GM10248 (cell line): ENCODE data around the gene FAM107B.

Experiments
- CTCF ChIA-PET: fragments of 300-600 bp; sonication (Branson Sonifier 250); formaldehyde crosslinking; extraction: SDS; loops from one replicate; lab custom pipeline; 2021; ENCODE audit warnings: antibody characterized with exemption; lab: Yijun Ruan, JAX
- POLR2A ChIA-PET: fragments of 350-650 bp; sonication (Branson Sonifier 250); formaldehyde crosslinking; extraction: SDS; loops from one replicate; lab custom pipeline; 2020; ENCODE audit warnings: antibody characterized with exemption; lab: Yijun Ruan, JAX
- DNase-seq: peaks from one replicate; pipeline ENCODE4 v3.0.0; 2012; ENCODE audit errors: extremely low spot score
- TF ChIP-seq, protein P1 (sequence below): IDR thresholded peaks from 2 replicates; pipeline ENCODE4 v1.5.1; 2012; ENCODE audit warnings: mild to moderate bottlenecking, low read depth; ENCODE audit errors: extremely low read depth, missing control alignments, control extremely low read depth

The FAM107B gene

DNA sequence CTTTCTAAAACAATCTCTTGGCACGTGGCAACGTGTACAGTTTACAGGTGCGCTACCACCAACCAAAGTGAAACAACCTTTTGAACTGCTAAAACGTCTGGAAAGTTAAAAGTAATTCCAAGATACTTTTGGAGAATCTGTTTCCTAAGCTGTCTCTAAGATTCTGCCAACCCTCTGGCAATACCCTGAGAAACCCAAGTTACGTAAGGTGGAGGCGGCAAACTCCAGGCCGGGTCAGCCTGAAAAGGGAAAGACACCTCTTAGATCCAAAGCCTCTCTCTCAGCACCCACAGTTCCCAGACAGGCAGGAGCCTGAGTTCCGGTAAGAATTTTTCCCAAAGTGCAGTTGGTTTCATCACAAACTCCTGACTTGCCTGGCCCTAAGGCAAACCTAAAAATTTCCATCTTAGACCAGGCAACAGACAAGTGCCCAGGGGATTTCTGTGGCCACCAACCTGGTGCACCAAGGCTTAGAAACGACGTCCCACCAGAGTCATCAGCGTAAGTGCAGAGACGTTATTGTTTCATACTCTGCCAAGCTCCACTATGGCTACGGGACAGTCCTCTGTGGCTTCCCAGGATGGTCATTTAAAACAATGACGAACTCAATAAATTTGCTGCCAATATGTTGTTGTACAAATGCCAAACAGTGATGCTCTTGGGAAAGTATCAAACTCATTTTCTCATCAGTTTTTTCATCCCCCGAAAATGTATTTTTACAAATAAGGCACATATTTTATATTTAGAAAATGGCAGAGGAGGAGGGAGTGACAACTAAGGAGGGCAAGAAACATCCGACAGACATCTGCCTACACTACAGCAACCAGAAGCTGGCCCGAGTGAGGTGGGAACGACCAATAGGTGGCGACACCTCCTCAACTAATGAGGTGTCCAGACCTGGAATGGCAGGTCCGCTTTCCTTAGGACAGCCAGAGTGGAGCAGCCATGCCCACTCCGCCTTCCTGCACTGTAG, 238.2 kb downstream of the FAM107B start:
- peak; percentile 45 for DNase-seq
- POLR2A ChIA-PET: no interaction called here
- TF ChIP-seq, protein P1, sequence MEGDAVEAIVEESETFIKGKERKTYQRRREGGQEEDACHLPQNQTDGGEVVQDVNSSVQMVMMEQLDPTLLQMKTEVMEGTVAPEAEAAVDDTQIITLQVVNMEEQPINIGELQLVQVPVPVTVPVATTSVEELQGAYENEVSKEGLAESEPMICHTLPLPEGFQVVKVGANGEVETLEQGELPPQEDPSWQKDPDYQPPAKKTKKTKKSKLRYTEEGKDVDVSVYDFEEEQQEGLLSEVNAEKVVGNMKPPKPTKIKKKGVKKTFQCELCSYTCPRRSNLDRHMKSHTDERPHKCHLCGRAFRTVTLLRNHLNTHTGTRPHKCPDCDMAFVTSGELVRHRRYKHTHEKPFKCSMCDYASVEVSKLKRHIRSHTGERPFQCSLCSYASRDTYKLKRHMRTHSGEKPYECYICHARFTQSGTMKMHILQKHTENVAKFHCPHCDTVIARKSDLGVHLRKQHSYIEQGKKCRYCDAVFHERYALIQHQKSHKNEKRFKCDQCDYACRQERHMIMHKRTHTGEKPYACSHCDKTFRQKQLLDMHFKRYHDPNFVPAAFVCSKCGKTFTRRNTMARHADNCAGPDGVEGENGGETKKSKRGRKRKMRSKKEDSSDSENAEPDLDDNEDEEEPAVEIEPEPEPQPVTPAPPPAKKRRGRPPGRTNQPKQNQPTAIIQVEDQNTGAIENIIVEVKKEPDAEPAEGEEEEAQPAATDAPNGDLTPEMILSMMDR: peak; percentile 73
- CTCF ChIA-PET: interaction anchor here (0.7 to 6.3 kb wide), 29 partner anchors 8 to 423 kb away, joined by 3 to 50 read pairs (median 4); partner anchors contain the start of genes CDNF, DCLRE1C, HSPA14 and MEIG1

DNA sequence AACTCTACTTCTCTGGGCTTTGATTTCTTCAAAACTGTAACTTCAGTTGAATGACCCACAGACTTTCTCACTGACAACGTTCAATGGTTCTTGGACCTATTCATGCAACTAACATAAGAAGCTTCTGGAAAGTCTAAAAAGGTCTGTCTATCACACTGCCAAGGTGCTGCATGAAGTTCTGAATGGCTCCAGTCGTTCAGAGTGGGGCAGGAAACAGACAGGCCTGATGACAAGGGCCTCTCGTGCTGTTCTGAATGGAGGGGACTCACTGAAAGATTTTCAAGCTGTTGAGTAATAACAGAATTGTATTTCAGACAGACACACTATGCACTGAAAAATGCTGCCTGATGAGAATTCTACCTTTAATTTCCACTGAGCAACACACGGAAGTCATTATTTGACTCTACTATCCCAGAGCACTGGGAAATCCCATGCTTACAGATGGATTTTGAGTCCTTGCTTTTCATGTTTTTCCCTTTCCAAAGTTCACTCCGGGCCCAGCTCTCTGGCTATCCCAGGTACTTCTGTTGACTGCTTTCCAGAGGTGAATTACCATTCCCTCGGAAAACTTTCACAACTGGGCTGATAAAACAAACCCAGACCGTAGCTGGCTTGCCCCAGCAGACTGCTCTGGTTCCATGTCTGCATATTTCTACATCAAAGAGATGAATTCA, 239.1 kb downstream of the FAM107B start:
- CTCF ChIA-PET: interaction anchor here (0.8 to 3.1 kb wide), 8 partner anchors 11 to 303 kb away, joined by 3 to 16 read pairs (median 3); no protein-coding TSS in a partner anchor
- POLR2A ChIA-PET: no interaction called here
- TF ChIP-seq, protein P1: no peak
- DNase-seq: no peak

DNA sequence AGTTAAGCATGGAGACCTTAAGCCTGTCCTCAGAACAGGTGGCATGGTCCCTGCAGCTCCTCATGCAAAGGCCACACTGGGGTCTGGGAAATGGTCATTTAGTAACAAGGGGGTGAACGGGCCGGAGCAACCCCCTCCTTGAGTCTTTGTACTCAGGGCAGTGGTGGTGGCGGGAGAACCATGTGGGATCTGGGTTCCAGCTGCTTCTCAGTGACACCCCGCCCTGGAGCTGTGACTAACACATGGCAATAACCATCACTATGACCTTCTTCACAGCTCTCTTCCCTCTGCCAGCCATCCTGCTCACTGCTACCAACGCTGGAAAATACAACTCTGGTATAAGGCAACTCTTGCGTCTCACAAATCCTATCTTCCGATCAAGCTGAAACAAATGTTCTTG, 240.5 kb downstream of the FAM107B start:
- CTCF ChIA-PET: interaction anchor here (1.1 to 1.8 kb wide), 4 partner anchors 9 to 317 kb away, joined by 3 to 7 read pairs (median 5); no protein-coding TSS in a partner anchor
- no peak for DNase-seq
- POLR2A ChIA-PET: no interaction called here
- TF ChIP-seq, protein P1: no peak

DNA sequence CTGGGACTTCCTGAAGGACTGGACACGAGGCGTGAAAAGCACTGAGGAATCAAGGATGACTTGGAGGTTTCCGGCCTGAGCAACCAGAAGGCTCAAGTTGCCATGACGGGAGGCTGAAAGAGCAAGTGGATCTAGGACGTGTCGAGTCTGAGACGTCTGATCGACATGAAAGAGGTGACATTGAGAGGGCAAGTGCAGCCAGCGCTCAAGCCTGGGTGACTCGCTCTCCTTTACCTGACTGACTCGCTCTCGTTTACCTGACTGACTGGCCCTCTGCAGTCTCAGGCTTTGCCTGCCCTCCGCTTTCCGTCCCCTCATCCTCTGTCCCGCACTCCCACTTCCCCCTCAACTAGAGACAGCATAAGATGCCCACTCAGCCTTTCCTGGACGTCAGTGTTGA, 241.4 kb downstream of the FAM107B start:
- CTCF ChIA-PET: interaction anchor here (1.3 to 1.8 kb wide), 2 partner anchors 10 to 16 kb away, joined by 4 to 7 read pairs; no protein-coding TSS in a partner anchor
- DNase-seq: no peak
- TF ChIP-seq, protein P1: no peak
- POLR2A ChIA-PET: no interaction called here

DNA sequence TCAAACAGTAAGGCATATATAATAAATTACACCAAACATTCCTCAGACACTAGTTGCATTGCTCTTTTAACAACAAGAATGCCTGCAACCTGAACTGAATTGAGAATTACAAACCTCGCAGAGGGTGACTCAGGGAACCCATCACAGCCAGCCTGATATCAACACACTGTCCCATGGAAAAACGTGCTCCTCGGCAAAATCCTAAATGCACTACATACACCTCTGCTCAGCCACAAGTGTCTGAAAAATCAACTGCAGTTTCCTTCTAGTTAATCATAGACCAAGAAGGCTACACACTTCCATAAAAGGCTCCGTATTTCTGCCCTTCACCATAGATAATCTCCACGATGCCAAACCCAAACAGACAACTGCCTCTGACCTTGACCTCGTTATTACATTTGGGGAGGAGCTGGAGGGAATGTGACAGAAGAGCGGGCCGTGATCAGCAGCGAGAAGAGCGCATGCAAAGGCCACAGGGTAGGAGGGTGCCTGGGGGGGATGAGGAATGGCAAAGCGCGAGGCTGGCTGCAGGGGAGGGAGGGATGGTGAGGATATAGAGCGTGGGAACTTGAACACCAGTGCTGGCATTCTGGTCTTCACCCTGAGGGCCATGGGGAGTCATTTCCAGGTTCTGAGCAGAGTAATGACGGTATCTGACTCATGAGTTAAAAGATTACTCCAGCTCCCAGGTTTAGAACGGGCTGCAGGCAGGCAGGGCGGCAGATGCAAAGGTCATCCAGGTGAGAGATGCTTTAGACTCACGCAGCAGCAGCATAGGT, 242.0 kb downstream of the FAM107B start:
- ChIA-PET CTCF (interaction anchor here (1.8 kb wide), 1 partner anchor 17 kb away, joined by 4 read pairs; no protein-coding TSS in a partner anchor), POLR2A (no interaction called here)
- no peak for DNase-seq
- TF ChIP-seq, protein P1: no peak

DNA sequence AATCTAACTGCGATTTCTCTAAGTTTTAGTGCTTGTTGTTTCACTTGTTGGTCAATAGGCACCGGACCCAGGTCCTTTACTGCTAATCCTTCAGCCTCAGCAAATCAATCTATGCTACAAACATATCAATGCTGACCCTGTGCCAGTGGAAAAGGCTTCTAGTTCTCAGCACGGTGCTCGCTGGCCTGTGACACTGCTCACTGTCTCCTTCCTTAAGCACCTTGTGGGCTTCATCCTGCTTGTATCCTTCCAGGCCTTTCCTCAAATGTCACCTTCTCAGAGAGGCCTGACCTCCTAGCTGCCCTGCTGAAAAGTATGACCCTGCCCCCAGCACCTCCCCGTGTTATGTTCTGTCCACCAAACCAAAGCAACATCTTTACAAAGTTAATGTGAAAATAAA, 242.7 kb downstream of the FAM107B start:
- ChIA-PET CTCF (no interaction called here), POLR2A (no interaction called here)
- no peak for DNase-seq
- TF ChIP-seq, protein P1: no peak
